Panc1 (cell line): ENCODE results near the gene CARMIL3. TPM values are rescaled to one million over a fixed set of nuclear protein-coding genes. Genes with fewer than 3 reads are reported as not detected.

Experiments
- ATAC-seq: fragments of 200-7000 bp; cut with Tn5 transposase; 2 replicates; pipeline ENCODE4 v1.9.1; 2020; ENCODE audit warnings: mild to moderate bottlenecking, moderate library complexity
- BruUV-seq: library from RNA; stranded (reverse); fragments of 400-500 nt; replicated peaks from 2 replicates; lab custom pipeline; 2021; lab: Mats Ljungman, UMichigan
- CTCF ChIA-PET: fragments of 300-600 bp; sonication (Branson Sonifier 250); formaldehyde crosslinking; loops from one replicate; lab custom pipeline; 2022; ENCODE audit warnings: antibody characterized with exemption; lab: Charles Lee
- POLR2A ChIA-PET: fragments of 300-600 bp; sonication (Branson Sonifier 250); formaldehyde crosslinking; loops from one replicate; lab custom pipeline; 2022; ENCODE audit warnings: antibody characterized with exemption; lab: Charles Lee
- DNase-seq: peaks from one replicate; pipeline ENCODE4 v3.0.0-alpha.2; 2010; ENCODE audit warnings: low read depth, low spot score
- H3K27ac ChIP-seq: 2 replicates; pipeline ENCODE4 v1.5.1; 2011; ENCODE audit warnings: mild to moderate bottlenecking, low read length, inconsistent platforms
- H3K27me3 ChIP-seq: fragments of 200-500 bp; sonication (Bioruptor generic); 2 replicates; pipeline ENCODE4 v1.6.0; 2014; ENCODE audit warnings: low read length, inconsistent platforms; ENCODE audit not compliant: control insufficient read depth, insufficient read depth
- H3K36me3 ChIP-seq: fragments of 200-500 bp; sonication (Bioruptor generic); 2 replicates; pipeline ENCODE4 v1.5.1; 2014; ENCODE audit warnings: inconsistent platforms, mild to moderate bottlenecking, low read length, moderate library complexity; ENCODE audit not compliant: control insufficient read depth, insufficient read depth
- H3K4me1 ChIP-seq: 2 replicates; pipeline ENCODE4 v1.5.1; 2011; ENCODE audit warnings: inconsistent platforms, mild to moderate bottlenecking, low read length, moderate library complexity; ENCODE audit not compliant: control insufficient read depth, insufficient read depth
- H3K4me3 ChIP-seq, 2 experiments: 2 replicates each; pipeline ENCODE4 v1.5.1; 2011 to 2012; ENCODE audit warnings: low read depth in 2 of 2, low read length in 2 of 2, mild to moderate bottlenecking in 2 of 2, inconsistent platforms in 1 of 2, moderate library complexity in 1 of 2
- H3K9me3 ChIP-seq: fragments of 200-500 bp; sonication (Bioruptor generic); 2 replicates; pipeline ENCODE4 v1.5.1; 2014; ENCODE audit warnings: low read depth, mild to moderate bottlenecking, inconsistent platforms, low read length, moderate library complexity; ENCODE audit not compliant: control insufficient read depth, insufficient read depth
- POLR2AphosphoS5 ChIP-seq: IDR thresholded peaks from 2 replicates; pipeline ENCODE4 v1.6.1; 2012; ENCODE audit warnings: mild to moderate bottlenecking, low read depth, low read length, moderate library complexity
- SIN3A ChIP-seq: IDR thresholded peaks from 2 replicates; pipeline ENCODE4 v1.6.1; 2012; ENCODE audit warnings: low read depth, mild to moderate bottlenecking, low read length, moderate library complexity, borderline replicate concordance; ENCODE audit not compliant: insufficient read depth
- TCF7L2 ChIP-seq: IDR thresholded peaks from 2 replicates; pipeline ENCODE4 v1.6.1; 2011; ENCODE audit warnings: mild to moderate bottlenecking, low read depth, low read length, inconsistent platforms
- in situ Hi-C: cut with HindIII; loops from 2 replicates; pipeline ENCODE4 v1.10.0; 2016; ENCODE audit warnings: low sequenced_read_pairs, low pct_unique_long_range_greater_than_20kb
- intact Hi-C: fragments of 100-400 bp; cut with micrococcal nuclease; formaldehyde crosslinking; loops from one replicate; pipeline ENCODE4 v1.10.0; 2022; ENCODE audit not compliant: unreplicated experiment
- total RNA-seq: library from RNA; stranded (reverse); gene quantifications from one replicate; pipeline ENCODE4 v1.2.1, GENCODE V29; 2021; ENCODE audit not compliant: unreplicated experiment
- TF ChIP-seq, protein P1 (sequence below), 2 experiments: IDR thresholded peaks; 2 replicates each; pipeline ENCODE4 v1.6.1; 2011 to 2012; ENCODE audit warnings: low read depth in 2 of 2, control low read depth in 1 of 2, low read length in 1 of 2, mild to moderate bottlenecking in 1 of 2, moderate library complexity in 1 of 2; ENCODE audit not compliant: insufficient read depth in 1 of 2
- TF ChIP-seq, protein P2 (sequence below): fragments of 450-650 bp; IDR thresholded peaks from 2 replicates; pipeline ENCODE4 v1.5.1; 2017; ENCODE audit warnings: mild to moderate bottlenecking

The CARMIL3 gene
- total RNA-seq, 1 experiment from 2014 or later = 0.15 TPM

DNA sequence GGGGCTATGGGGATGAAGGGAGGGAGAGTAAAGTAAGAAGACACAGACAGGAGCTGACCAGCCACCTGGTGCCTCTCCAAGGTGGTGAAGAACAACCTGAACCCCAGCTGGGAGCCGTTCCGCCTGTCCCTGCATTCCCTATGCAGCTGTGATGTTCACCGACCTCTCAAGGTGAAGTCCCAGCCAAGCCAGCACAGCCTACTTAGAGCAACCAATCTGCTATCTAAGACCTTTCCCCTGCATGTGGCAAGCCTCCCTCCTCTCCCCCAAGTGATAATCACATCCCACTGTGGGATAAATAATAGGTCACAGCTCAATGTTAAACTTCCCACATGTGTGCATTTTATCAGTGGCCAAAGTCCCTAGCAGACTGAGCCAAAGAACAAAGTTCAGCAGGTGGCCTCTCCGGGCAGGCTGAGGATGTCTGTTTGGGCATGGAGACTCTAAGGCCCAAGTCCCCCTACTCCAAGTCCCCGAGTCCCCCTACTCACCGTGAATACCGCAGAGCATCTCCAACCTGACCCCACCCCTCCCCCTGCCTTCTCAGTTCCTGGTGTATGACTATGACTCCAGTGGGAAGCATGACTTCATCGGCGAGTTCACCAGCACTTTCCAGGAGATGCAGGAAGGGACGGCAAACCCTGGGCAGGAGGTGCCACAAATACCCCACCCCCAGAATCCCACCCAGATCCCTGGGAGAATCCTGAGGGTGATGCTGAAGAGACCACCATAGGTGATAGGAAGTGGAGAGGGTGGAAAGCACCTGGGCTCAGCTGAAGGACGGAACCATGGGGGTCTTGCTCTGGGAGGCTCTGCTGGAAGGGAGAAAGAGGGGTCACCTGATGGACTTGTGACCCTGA is 23.0 kb downstream of the CARMIL3 start:
- TF ChIP-seq TCF7L2 (no peak), POLR2AphosphoS5 (no peak), SIN3A (no peak)
- TF ChIP-seq, protein P1, sequence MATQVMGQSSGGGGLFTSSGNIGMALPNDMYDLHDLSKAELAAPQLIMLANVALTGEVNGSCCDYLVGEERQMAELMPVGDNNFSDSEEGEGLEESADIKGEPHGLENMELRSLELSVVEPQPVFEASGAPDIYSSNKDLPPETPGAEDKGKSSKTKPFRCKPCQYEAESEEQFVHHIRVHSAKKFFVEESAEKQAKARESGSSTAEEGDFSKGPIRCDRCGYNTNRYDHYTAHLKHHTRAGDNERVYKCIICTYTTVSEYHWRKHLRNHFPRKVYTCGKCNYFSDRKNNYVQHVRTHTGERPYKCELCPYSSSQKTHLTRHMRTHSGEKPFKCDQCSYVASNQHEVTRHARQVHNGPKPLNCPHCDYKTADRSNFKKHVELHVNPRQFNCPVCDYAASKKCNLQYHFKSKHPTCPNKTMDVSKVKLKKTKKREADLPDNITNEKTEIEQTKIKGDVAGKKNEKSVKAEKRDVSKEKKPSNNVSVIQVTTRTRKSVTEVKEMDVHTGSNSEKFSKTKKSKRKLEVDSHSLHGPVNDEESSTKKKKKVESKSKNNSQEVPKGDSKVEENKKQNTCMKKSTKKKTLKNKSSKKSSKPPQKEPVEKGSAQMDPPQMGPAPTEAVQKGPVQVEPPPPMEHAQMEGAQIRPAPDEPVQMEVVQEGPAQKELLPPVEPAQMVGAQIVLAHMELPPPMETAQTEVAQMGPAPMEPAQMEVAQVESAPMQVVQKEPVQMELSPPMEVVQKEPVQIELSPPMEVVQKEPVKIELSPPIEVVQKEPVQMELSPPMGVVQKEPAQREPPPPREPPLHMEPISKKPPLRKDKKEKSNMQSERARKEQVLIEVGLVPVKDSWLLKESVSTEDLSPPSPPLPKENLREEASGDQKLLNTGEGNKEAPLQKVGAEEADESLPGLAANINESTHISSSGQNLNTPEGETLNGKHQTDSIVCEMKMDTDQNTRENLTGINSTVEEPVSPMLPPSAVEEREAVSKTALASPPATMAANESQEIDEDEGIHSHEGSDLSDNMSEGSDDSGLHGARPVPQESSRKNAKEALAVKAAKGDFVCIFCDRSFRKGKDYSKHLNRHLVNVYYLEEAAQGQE (IDR thresholded peaks at IDR 0.05; ENCODE audit: insufficient read depth in 1 of 2, low read depth in 2 of 2, low read length in 1 of 2) = no peak
- TF ChIP-seq, protein P2, sequence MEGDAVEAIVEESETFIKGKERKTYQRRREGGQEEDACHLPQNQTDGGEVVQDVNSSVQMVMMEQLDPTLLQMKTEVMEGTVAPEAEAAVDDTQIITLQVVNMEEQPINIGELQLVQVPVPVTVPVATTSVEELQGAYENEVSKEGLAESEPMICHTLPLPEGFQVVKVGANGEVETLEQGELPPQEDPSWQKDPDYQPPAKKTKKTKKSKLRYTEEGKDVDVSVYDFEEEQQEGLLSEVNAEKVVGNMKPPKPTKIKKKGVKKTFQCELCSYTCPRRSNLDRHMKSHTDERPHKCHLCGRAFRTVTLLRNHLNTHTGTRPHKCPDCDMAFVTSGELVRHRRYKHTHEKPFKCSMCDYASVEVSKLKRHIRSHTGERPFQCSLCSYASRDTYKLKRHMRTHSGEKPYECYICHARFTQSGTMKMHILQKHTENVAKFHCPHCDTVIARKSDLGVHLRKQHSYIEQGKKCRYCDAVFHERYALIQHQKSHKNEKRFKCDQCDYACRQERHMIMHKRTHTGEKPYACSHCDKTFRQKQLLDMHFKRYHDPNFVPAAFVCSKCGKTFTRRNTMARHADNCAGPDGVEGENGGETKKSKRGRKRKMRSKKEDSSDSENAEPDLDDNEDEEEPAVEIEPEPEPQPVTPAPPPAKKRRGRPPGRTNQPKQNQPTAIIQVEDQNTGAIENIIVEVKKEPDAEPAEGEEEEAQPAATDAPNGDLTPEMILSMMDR = no peak
- ATAC-seq = no peak
- in situ Hi-C loops (no loop called here), intact Hi-C loops (no loop called here)
- Histone ChIP-seq H3K27ac (no peak overlapping the region), H3K4me1 (no peaks in the 10 kb centered on the region), H3K9me3 (no peaks in the 10 kb centered on the region), H3K4me3 (no peak overlapping the region), H3K27me3 (no peaks in the 10 kb centered on the region), H3K36me3 (no peaks in the 10 kb centered on the region)
- BruUV-seq = no TSS peak
- ChIA-PET POLR2A (no interaction called here), CTCF (no interaction called here)
- DNase-seq = no peak

DNA sequence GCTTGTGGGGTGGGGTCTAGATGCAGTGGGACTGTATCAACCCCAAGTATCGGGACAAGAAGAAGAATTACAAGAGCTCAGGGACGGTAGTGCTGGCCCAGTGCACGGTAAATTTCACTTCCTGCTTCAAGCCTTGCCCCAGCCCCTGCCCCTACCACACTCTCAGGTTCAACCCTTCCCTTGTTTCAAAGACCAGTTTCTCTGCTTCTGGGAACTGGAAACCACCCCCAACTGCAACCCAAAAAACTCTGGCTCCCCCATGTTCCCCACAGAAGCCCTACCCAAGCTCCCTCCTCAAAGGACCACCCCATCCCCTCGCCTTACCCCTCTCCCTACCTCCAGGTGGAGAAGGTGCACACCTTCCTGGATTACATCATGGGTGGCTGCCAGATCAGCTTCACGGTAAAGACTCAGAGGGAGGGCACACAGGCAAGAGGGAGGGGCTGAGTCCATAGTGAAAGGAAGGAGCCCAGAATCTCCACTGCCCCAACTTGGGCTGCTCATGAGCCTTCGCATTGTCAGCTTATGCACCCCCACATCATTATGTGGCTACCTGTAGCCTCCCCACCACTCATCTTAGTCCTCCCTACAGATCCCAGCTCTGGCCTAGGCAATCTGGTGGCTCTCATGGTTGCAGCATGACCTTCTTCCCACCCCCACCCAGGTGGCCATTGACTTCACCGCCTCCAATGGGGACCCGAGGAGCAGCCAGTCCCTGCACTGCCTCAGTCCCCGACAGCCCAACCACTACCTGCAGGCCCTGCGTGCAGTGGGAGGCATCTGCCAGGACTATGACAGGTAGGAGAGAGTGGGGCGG is 23.9 kb downstream of the CARMIL3 start:
- TF ChIP-seq, protein P1 (IDR thresholded peaks at IDR 0.05; ENCODE audit: insufficient read depth in 1 of 2, low read depth in 2 of 2, low read length in 1 of 2) = no peak
- TF ChIP-seq TCF7L2 (no peak), POLR2AphosphoS5 (no peak), SIN3A (no peak)
- TF ChIP-seq, protein P2 = no peak
- Histone ChIP-seq H3K4me3 (no peak overlapping the region), H3K27me3 (no peaks in the 10 kb centered on the region), H3K36me3 (no peaks in the 10 kb centered on the region), H3K4me1 (peaks cover 8% of the 10 kb centered on the region; the same call in 1 of the 2 replicates), H3K9me3 (no peaks in the 10 kb centered on the region), H3K27ac (no peak overlapping the region)
- DNase-seq (no peak), ATAC-seq (no peak)
- BruUV-seq = no TSS peak
- in situ Hi-C loops (no loop called here), intact Hi-C loops (no loop called here)
- ChIA-PET CTCF (interaction anchor here (1.1 kb wide), 1 partner anchor 18 kb away, joined by 3 read pairs; no protein-coding TSS in a partner anchor), POLR2A (interaction anchor here (0.6 kb wide), 1 partner anchor 506 kb away, joined by 12 read pairs; no protein-coding TSS in a partner anchor)
